H9 (cell line): ENCODE results near the gene PCDHA11. TPM values are rescaled to one million over a fixed set of nuclear protein-coding genes. Genes with fewer than 3 reads are reported as not detected.

Source experiments
- DNase-seq: peaks from one replicate; pipeline ENCODE4 v3.0.0-alpha.2; 2017
- H2AFZ ChIP-seq: one replicate; pipeline ENCODE4 v1.6.1; 2013; ENCODE audit warnings: mild to moderate bottlenecking, low read length, control low read depth, moderate library complexity
- H2AK5ac ChIP-seq: 2 replicates; pipeline ENCODE4 v1.6.1; 2013; ENCODE audit warnings: low read length, control low read depth, mixed read lengths; ENCODE audit not compliant: insufficient read length
- H2BK120ac ChIP-seq: one replicate; pipeline ENCODE4 v1.6.1; 2013; ENCODE audit warnings: low read depth, mild to moderate bottlenecking, low read length, control low read depth, inconsistent platforms; ENCODE audit not compliant: poor library complexity, severe bottlenecking
- H2BK12ac ChIP-seq: 2 replicates; pipeline ENCODE4 v1.6.1; 2013; ENCODE audit warnings: low read length, control low read depth, mixed read lengths, low read depth; ENCODE audit not compliant: insufficient read length
- H2BK15ac ChIP-seq: 2 replicates; pipeline ENCODE4 v1.6.1; 2013; ENCODE audit warnings: low read depth, low read length, control low read depth
- H2BK20ac ChIP-seq: one replicate; pipeline ENCODE4 v1.6.1; 2013; ENCODE audit warnings: low read depth, mild to moderate bottlenecking, low read length, control low read depth, inconsistent platforms; ENCODE audit not compliant: poor library complexity, severe bottlenecking
- H2BK5ac ChIP-seq: 2 replicates; pipeline ENCODE4 v1.6.1; 2013; ENCODE audit warnings: low read length, control low read depth, mixed read lengths; ENCODE audit not compliant: insufficient read length
- H3K14ac ChIP-seq: 2 replicates; pipeline ENCODE4 v1.6.1; 2013; ENCODE audit warnings: low read length, control low read depth; ENCODE audit not compliant: insufficient read depth
- H3K18ac ChIP-seq: 2 replicates; pipeline ENCODE4 v1.6.1; 2013; ENCODE audit warnings: low read depth, mild to moderate bottlenecking, mixed read lengths, low read length, control low read depth; ENCODE audit not compliant: insufficient read length
- H3K23ac ChIP-seq: 2 replicates; pipeline ENCODE4 v1.6.1; 2013; ENCODE audit warnings: low read length, control low read depth, mixed read lengths, low read depth; ENCODE audit not compliant: insufficient read length
- H3K23me2 ChIP-seq: 2 replicates; pipeline ENCODE4 v1.6.1; 2013; ENCODE audit warnings: low read depth, mild to moderate bottlenecking, mixed read lengths, low read length, control low read depth; ENCODE audit not compliant: insufficient read length, poor library complexity, severe bottlenecking
- H3K27ac ChIP-seq: 2 replicates; pipeline ENCODE4 v1.5.1; 2013; ENCODE audit warnings: low read length, control low read depth, mixed read lengths, low read depth; ENCODE audit not compliant: insufficient read length
- H3K27me3 ChIP-seq: 2 replicates; pipeline ENCODE4 v1.6.1; 2013; ENCODE audit warnings: low read length, control low read depth, inconsistent platforms; ENCODE audit not compliant: insufficient read depth
- H3K4ac ChIP-seq: 2 replicates; pipeline ENCODE4 v1.6.1; 2013; ENCODE audit warnings: low read depth, mild to moderate bottlenecking, control low read depth, inconsistent platforms, low read length, moderate library complexity
- H3K4me1 ChIP-seq: 2 replicates; pipeline ENCODE4 v1.6.1; 2013; ENCODE audit warnings: low read length, control low read depth, inconsistent platforms; ENCODE audit not compliant: insufficient read depth
- H3K4me2 ChIP-seq: 2 replicates; pipeline ENCODE4 v1.6.1; 2013; ENCODE audit warnings: low read length, control low read depth, mixed read lengths; ENCODE audit not compliant: insufficient read length, insufficient read depth
- H3K56ac ChIP-seq: 2 replicates; pipeline ENCODE4 v1.6.1; 2013; ENCODE audit warnings: low read depth, mild to moderate bottlenecking, mixed read lengths, low read length, control low read depth; ENCODE audit not compliant: insufficient read length
- H3K79me1 ChIP-seq: 2 replicates; pipeline ENCODE4 v1.6.1; 2013; ENCODE audit warnings: low read depth, mild to moderate bottlenecking, moderate library complexity, low read length, control low read depth, inconsistent platforms; ENCODE audit not compliant: insufficient read depth, poor library complexity, severe bottlenecking
- H3K79me2 ChIP-seq: 2 replicates; pipeline ENCODE4 v1.6.1; 2013; ENCODE audit warnings: low read length, control low read depth, inconsistent platforms; ENCODE audit not compliant: insufficient read depth
- H3K9ac ChIP-seq: 2 replicates; pipeline ENCODE4 v1.6.1; 2013; ENCODE audit warnings: low read length, control low read depth, mixed read lengths; ENCODE audit not compliant: insufficient read length; ENCODE audit errors: extremely low read depth
- H3K9me3 ChIP-seq: one replicate; pipeline ENCODE4 v1.6.1; 2013; ENCODE audit warnings: low read depth, low read length, inconsistent platforms; ENCODE audit not compliant: control insufficient read depth
- H3T11ph ChIP-seq: one replicate; pipeline ENCODE4 v1.6.1; 2013; ENCODE audit warnings: mild to moderate bottlenecking, low read length, control low read depth, inconsistent platforms
- H4K20me1 ChIP-seq: one replicate; pipeline ENCODE4 v1.6.1; 2013; ENCODE audit not compliant: control insufficient read depth, insufficient read length, insufficient read depth
- H4K5ac ChIP-seq: 2 replicates; pipeline ENCODE4 v1.6.1; 2013; ENCODE audit warnings: low read depth, mild to moderate bottlenecking, mixed read lengths, low read length, control low read depth; ENCODE audit not compliant: insufficient read length
- H4K8ac ChIP-seq: replicated peaks from 2 replicates; pipeline ENCODE4 v1.6.1; 2013; ENCODE audit warnings: low read length, control low read depth, mixed read lengths, low read depth; ENCODE audit not compliant: insufficient read length
- H4K91ac ChIP-seq: 2 replicates; pipeline ENCODE4 v1.6.1; 2013; ENCODE audit warnings: low read depth, mild to moderate bottlenecking, moderate library complexity, mixed read lengths, low read length, control low read depth; ENCODE audit not compliant: insufficient read length
- H3K27ac Mint-ChIP-seq, 3 experiments: 2 replicates in 2 of 3; 3 replicates in 1 of 3; pipeline ENCODE4 v1.8.0; 2020 to 2021; ENCODE audit warnings: mixed read lengths in 3 of 3, mild to moderate bottlenecking in 1 of 3, moderate library complexity in 1 of 3
- H3K27me3 Mint-ChIP-seq: 2 replicates; pipeline ENCODE4 v1.8.0; 2021; ENCODE audit warnings: low read depth, mild to moderate bottlenecking, moderate library complexity, mixed read lengths
- H3K36me3 Mint-ChIP-seq, 3 experiments: 2 replicates in 2 of 3; 3 replicates in 1 of 3; pipeline ENCODE4 v1.8.0; 2020 to 2021; ENCODE audit warnings: low read depth in 3 of 3, mixed read lengths in 3 of 3; ENCODE audit not compliant: insufficient read depth in 1 of 3
- H3K4me1 Mint-ChIP-seq, 2 experiments: 2 replicates each; pipeline ENCODE4 v1.8.0; 2020; ENCODE audit warnings: mixed read lengths in 2 of 2
- H3K4me3 Mint-ChIP-seq, 2 experiments: 2 replicates in 1 of 2; 3 replicates in 1 of 2; pipeline ENCODE4 v1.8.0; 2020 to 2021; ENCODE audit warnings: mild to moderate bottlenecking in 2 of 2, mixed read lengths in 2 of 2, moderate library complexity in 1 of 2
- H3K9me3 Mint-ChIP-seq, 2 experiments: 2 replicates in 1 of 2; 3 replicates in 1 of 2; pipeline ENCODE4 v1.8.0; 2020; ENCODE audit warnings: mild to moderate bottlenecking in 2 of 2, mixed read lengths in 2 of 2, moderate library complexity in 1 of 2
- CTCF ChIP-seq: fragments of 200-600 bp; sonication (generic); conservative IDR thresholded peaks from 3 replicates; pipeline ENCODE4 v1.8.0; 2021; ENCODE audit warnings: antibody characterized with exemption, mild to moderate bottlenecking
- WGBS: extraction: QIAGEN DNeasy Blood & Tissue Kit; methylation state at CpG from one replicate; pipeline ENCODE4 v1.1.7; 2013; ENCODE audit warnings: missing lambda C conversion rate, low lambda C conversion rate, mixed read lengths; ENCODE audit not compliant: insufficient read length; ENCODE audit errors: extremely low coverage; 5-methylcytosine and 5-hydroxymethylcytosine counted together
- total RNA-seq: library from RNA; stranded (reverse); gene quantifications from 2 replicates; pipeline ENCODE4 v1.2.1, GENCODE V29; 2021

Gene PCDHA11
- total RNA-seq, 1 experiment from 2014 or later, result 6.3 TPM

DNA sequence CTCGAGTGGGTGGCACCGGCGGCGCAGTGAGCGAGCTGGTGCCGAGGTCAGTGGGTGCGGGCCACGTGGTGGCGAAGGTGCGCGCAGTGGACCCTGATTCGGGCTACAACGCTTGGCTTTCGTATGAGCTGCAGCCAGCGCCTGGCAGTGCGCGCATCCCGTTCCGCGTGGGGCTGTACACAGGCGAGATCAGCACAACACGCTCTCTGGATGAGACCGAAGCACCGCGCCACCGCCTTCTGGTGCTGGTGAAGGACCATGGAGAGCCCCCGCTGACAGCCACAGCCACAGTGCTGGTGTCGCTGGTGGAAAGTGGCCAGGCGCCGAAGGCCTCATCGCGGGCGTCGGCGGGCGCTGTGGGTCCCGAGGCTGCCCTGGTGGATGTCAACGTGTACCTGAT lies 45.3 kb upstream of the PCDHA11 start:
- H3K36me3 Mint-ChIP-seq, result peaks cover 10 to 21% (median 19%) of the 10 kb centered on the region in 3 experiments
- Histone ChIP-seq H2BK12ac (no peak overlapping the region), H3K4me2 (no peak overlapping the region), H2BK5ac (no peak overlapping the region), H3K4ac (no peak overlapping the region), H3K79me1 (no peaks in the 10 kb centered on the region), H3K27ac (no peak overlapping the region), H3K23me2 (peaks cover 3% of the 10 kb centered on the region), H3K18ac (no peak overlapping the region), H4K20me1 (no peaks in the 10 kb centered on the region), H4K91ac (no peak overlapping the region), H2AFZ (no peak overlapping the region), H3K14ac (no peak overlapping the region), H2AK5ac (no peak overlapping the region), H3K4me1 (no peaks in the 10 kb centered on the region), H4K5ac (no peak overlapping the region), H3K79me2 (no peaks in the 10 kb centered on the region), H3K9ac (no peak overlapping the region), H2BK20ac (no peak overlapping the region), H2BK120ac (no peak overlapping the region), H4K8ac (no peak overlapping the region), H3T11ph (no peak overlapping the region), H3K56ac (no peak overlapping the region), H2BK15ac (no peak overlapping the region), H3K27me3 (no peaks in the 10 kb centered on the region), H3K9me3 (no peaks in the 10 kb centered on the region), H3K23ac (no peak overlapping the region)
- no peak overlapping the region for H3K27ac Mint-ChIP-seq
- H3K4me3 Mint-ChIP-seq, result no peak overlapping the region
- H3K4me1 Mint-ChIP-seq, result peaks cover 0 to 4% of the 10 kb centered on the region in 2 experiments; a peak in 2 of 4 replicates
- WGBS, result no CpG with 5 or more reads among the region's 38 CpGs
- DNase-seq, result no peak
- H3K27me3 Mint-ChIP-seq, result no peaks in the 10 kb centered on the region
- H3K9me3 Mint-ChIP-seq, result peaks cover 5 to 17% of the 10 kb centered on the region in 2 experiments
- no peak for TF ChIP-seq CTCF
